AG09309 (cell line): Measurements from ENCODE around the gene CCDC107.

Experiments used
- DNase-seq: peaks from one replicate; pipeline ENCODE4 v3.0.0-alpha.2; 2010; ENCODE audit warnings: low read depth
- H3K4me3 ChIP-seq: 2 replicates; pipeline ENCODE4 v1.5.1; 2011; ENCODE audit warnings: mild to moderate bottlenecking, low read depth, low read length, moderate library complexity; ENCODE audit not compliant: control insufficient read depth
- CTCF ChIP-seq: IDR thresholded peaks from 2 replicates; pipeline ENCODE4 v1.5.1; 2011; ENCODE audit warnings: mild to moderate bottlenecking, low read depth, low read length, inconsistent platforms; ENCODE audit not compliant: insufficient read depth, control insufficient read depth; ENCODE audit errors: missing control alignments

The CCDC107 gene

GRCh38 chr9:35696520-35697215, 38.6 kb downstream of the CCDC107 start:
- DNase-seq = no peak
- peak; percentile 89 for TF ChIP-seq CTCF
- no peak overlapping the region for H3K4me3 ChIP-seq

GRCh38 chr9:35697486-35697885, 39.4 kb downstream of the CCDC107 start:
- no peak for TF ChIP-seq CTCF
- DNase-seq = no peak
- H3K4me3 ChIP-seq = no peak overlapping the region

GRCh38 chr9:35698231-35698630, 40.1 kb downstream of the CCDC107 start:
- H3K4me3 ChIP-seq = no peak overlapping the region
- TF ChIP-seq CTCF = no peak

GRCh38 chr9:35700031-35700430, 41.9 kb downstream of the CCDC107 start:
- TF ChIP-seq CTCF = no peak

More at GRCh38 chr9:35698231-35698630, 40.1 kb downstream of the CCDC107 start:
- no peak for DNase-seq

GRCh38 chr9:35700942-35701341, 42.9 kb downstream of the CCDC107 start:
- no peak overlapping the region for H3K4me3 ChIP-seq
- DNase-seq = no peak
- TF ChIP-seq CTCF = no peak

More at GRCh38 chr9:35700031-35700430, 41.9 kb downstream of the CCDC107 start:
- no peak for DNase-seq
- H3K4me3 ChIP-seq = no peak overlapping the region

GRCh38 chr9:35702696-35703095, 44.6 kb downstream of the CCDC107 start:
- no peak for TF ChIP-seq CTCF
- DNase-seq = no peak
- H3K4me3 ChIP-seq = no peak overlapping the region
